HG03457 (cell line): Measurements from ENCODE around the gene SHB.

Experiments used
- ATAC-seq: cut with Tn5 transposase; IDR thresholded peaks from one replicate; pipeline ENCODE4 v1.9.1; 2021; ENCODE audit warnings: moderate number of reproducible peaks; ENCODE audit not compliant: unreplicated experiment

Gene SHB

GRCh38 chr9:37972351-37972848 is 96.6 kb downstream of the SHB start:
- ATAC-seq: no peak

GRCh38 chr9:37971691-37972090 is 97.3 kb downstream of the SHB start:
- ATAC-seq: no peak

DNA sequence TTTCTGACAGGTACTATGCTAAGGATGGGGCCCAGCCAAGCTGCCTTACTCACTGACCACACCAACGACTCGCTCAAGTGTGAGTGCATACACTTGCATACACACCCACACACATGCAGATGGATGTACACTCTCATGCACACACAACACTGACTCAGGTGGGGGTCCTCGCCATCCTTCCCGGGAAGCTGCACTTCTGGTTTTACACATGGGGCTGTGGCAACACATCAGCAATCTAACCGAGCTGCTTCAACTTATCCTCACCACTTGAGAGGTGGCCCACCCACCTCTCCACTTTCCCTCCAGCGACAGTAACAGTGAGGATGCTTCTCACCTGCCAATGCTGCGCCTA is 97.9 kb downstream of the SHB start:
- ATAC-seq: no peak

- ATAC-seq: no peak
These were observed 98.5 kb downstream of the SHB start for GRCh38 chr9:37970301-37971107.

- no peak for ATAC-seq
These were observed 99.3 kb downstream of the SHB start for GRCh38 chr9:37969558-37970300.

GRCh38 chr9:37969130-37969529 is 99.9 kb downstream of the SHB start:
- no peak for ATAC-seq

- ATAC-seq: no peak
These were observed 100.8 kb downstream of the SHB start for GRCh38 chr9:37968228-37968701.

DNA sequence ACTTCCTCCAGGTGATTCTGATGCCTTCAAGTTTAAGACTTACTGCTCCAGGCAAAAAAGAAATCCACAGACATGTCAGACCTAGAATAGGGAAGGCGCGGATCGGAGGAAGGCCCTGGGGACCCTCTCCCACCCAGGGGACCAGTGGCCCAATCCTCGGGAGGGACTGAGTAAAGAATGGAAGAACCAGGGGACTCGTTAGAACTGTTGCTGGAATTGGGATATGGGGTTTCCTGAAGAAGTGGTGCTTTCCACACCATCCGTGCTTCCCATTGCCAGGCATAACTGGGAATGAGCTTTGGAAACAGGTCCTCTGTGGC is 101.3 kb downstream of the SHB start:
- no peak for ATAC-seq

DNA sequence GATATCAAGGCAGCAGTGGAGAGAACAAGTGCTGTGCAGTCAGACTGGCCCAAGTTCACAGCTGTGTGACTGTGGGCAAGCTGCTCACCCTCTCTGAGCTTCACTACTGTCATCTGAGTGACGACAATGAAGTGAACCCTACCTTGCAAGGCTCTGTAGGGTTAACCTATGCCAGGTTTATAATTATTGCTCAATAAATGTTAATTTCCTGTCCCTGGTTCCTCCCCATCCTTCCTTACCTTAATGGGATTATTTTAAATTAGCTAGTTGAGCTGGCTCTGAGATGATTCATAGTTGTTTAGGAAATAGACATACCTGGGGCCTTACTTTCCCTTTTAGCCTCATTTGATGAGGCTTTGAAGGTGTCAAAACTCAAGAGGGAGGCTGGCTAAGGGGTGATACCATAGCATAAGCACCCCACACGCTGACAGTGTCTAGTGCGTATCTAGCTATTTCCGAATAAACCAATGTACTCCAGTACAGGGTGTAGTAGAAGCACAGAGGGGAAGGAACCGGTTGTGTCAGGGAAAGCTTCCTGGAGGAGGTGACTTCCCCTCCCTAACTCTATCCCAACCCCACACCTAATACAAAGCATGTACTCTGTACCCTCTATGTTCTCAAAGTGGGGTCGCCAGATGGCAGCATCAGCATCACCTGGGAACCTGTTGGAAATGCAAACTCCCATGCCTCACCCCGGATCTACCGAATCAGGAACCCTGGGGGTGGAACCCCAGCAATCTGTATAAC is 101.8 kb downstream of the SHB start:
- no peak for ATAC-seq

DNA sequence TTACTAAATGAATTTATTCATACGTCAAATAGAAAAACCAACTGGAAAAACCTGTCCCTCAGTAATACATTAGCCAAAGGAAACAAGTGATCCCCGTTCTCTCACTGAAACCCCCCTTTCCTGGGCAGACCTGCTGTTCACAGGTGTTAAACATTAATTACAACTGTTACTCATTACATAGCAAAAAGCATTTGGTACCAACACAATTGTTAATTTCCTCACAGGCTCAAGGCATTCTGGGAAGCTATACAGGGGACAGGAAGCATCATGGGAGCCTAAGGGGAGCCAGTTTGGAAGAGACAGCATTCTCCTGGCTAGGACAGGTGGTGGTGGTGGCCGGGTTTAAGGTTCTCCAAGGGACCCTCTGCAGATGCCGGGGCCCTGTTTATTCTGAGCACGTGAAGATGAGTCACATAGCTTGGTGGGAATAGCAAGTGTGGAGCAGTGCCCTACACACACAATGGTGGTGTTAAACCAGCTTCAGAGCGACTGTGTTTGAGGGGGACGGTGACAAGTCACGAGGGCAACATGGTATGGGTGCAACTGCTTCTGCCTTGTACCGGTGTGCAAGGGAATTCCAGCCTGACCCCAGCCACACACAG is 102.5 kb downstream of the SHB start:
- ATAC-seq: peak; percentile 46

DNA sequence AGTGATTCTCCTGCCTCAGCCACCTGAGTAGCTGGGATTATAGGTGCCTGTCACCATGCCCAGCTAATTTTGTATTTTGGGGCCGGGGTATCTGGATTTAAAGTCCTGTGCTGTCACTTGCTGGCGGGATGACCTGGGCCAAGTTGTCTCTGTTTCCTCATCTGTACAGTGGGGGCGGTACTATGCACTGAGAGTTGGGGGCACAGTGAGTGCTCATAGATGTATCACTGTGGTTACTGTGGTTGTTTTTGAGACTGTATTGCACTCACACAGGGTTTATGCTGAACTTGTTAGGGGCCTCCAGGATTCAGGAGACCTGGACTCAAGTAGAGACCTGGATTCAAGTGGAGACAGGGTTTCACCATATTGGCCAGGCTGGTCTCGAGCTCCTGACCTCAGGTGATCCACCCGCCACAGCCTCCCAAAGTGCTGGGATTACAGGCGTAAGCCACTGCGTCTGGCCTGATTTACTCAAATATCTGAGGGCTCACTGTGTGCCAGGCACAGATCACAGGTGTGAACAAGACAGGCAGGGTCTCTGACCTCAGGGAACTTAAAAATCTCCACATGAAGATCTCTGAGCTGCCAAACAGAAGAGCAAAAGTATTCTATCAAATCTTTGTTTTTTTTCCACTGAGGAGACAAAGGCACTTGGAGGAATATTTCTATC is 103.2 kb downstream of the SHB start:
- peak; percentile 40 for ATAC-seq

DNA sequence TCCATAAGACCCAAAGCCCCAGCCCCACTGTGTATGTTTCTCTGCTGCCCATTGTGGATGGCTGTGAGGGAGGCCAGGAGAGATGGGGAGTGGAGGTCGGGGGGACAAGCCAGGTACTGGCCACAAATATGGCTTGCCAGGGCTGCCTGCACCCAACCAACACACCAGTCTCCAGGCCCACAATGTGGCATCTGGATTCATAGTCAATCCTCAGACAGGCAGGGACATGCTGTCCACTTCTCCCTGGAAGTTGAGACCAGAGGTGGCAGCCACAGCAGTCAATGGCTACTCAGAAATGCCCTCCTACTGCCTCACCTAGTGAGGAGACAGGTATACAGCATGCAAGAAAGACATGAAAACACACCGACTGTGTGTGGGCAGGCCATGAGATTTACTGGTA is 103.9 kb downstream of the SHB start:
- ATAC-seq: no peak

- no peak for ATAC-seq
These were observed 104.3 kb downstream of the SHB start for GRCh38 chr9:37964740-37965081.

DNA sequence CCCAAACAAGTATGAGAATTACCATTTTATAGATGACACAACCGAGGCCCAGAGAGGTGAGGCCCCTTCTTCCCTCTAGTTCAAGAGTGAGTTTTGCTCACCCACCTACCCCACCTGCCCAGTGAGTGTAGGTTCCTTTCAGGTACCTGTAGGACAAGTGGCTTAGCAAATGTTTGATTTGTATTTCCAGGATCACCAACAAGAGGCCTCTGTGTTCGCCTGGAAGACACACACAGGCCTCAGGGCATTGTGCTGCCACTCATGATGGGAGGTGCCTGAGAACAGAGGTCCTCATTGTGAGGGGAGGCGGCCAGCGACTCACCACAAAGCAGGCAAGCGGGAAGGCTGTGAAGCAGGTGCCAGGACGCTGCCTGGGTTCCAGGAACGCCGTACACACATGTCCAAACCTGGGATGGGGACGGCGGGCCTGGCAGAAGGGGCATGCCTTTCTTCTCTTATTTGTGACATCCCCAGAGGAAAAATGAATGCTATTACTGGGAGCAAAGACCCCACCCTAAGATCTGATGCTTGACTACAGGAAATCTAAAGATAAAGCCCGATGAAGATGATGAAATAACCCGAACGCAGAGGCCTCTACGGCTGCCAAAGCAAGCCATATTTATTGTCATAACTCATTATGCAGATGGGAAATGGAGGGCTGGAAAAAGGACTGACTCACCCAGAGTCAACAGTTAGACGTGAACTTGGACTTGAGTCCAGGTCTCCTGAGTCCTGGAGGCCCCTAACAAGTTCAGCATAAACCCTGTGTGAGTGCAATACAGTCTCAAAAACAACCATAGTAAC is 104.9 kb downstream of the SHB start:
- no peak for ATAC-seq

DNA sequence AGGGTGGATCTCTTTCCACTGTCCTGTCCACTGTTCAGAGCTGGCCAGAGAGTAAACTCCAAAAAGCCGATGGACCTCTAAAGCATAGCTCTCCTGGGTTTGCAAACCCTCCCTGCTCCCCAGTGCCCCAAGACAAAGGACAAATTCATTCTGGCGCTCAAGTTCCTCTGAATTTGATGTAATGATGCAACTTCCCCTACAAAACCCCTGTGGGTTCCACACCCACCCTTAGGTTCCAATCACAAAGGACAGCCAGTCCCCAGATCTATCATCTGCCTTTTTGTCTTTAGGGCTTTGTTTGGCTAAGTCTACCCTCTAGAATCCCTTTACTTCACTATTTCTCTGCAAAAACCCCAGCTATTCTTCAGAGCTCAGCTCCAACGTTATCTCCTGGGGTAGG is 107.7 kb downstream of the SHB start:
- no peak for ATAC-seq

GRCh38 chr9:37960631-37961030 is 108.4 kb downstream of the SHB start:
- no peak for ATAC-seq

GRCh38 chr9:37959976-37960375 is 109.1 kb downstream of the SHB start:
- no peak for ATAC-seq

- ATAC-seq: no peak
These were observed 110.9 kb downstream of the SHB start for GRCh38 chr9:37958154-37958553.

- no peak for ATAC-seq
These were observed 111.4 kb downstream of the SHB start for GRCh38 chr9:37957664-37957953.
